Choroid plexus epithelial cell (primary cell): ENCODE data around the gene PPOX.

Experiments used
- DNase-seq: peaks from one replicate; pipeline ENCODE4 v3.0.0-alpha.2; 2010; ENCODE audit warnings: low read depth
- H3K4me3 ChIP-seq: 2 replicates; pipeline ENCODE4 v1.5.1; 2011; ENCODE audit warnings: low read depth, mild to moderate bottlenecking, control low read depth, low read length, moderate library complexity
- CTCF ChIP-seq: conservative IDR thresholded peaks from 2 replicates; pipeline ENCODE4 v1.5.1; 2011; ENCODE audit warnings: low read depth, mild to moderate bottlenecking, control low read depth, inconsistent platforms, low read length, moderate library complexity

Gene PPOX

GRCh38 chr1:161192476-161193465 lies 26.5 kb downstream of the PPOX start:
- DNase-seq: peak; percentile 86
- H3K4me3 ChIP-seq: no peak overlapping the region
- peak; percentile 95 for TF ChIP-seq CTCF

- no peak for DNase-seq
- TF ChIP-seq CTCF: no peak
- H3K4me3 ChIP-seq: no peak overlapping the region
These were observed 27.5 kb downstream of the PPOX start for GRCh38 chr1:161193561-161194235.

GRCh38 chr1:161195171-161195570 lies 28.9 kb downstream of the PPOX start:
- DNase-seq: no peak
- no peak overlapping the region for H3K4me3 ChIP-seq
- no peak for TF ChIP-seq CTCF

GRCh38 chr1:161196111-161196510 lies 29.9 kb downstream of the PPOX start:
- DNase-seq: no peak
- no peak for TF ChIP-seq CTCF
- no peak overlapping the region for H3K4me3 ChIP-seq

GRCh38 chr1:161196521-161197451 lies 30.6 kb downstream of the PPOX start:
- TF ChIP-seq CTCF: no peak
- H3K4me3 ChIP-seq: peak overlapping the region; percentile 53
- DNase-seq: peak; percentile 84

- no peak for DNase-seq
- TF ChIP-seq CTCF: no peak
- H3K4me3 ChIP-seq: peak overlapping the region; percentile 53
These were observed 31.5 kb downstream of the PPOX start for GRCh38 chr1:161197560-161198193.
